Colonic mucosa (tissue), 4 donors: ENCODE results near the gene ZNHIT6. TPM values are rescaled to one million over a fixed set of nuclear protein-coding genes. Genes with fewer than 3 reads are reported as not detected.

Experiments
- DNase-seq: peaks from one replicate; pipeline ENCODE4 v3.0.0-alpha.2; 2020
- H3K27ac ChIP-seq: fragments of 200-600 bp; one replicate; pipeline ENCODE4 v1.8.0; 2021
- H3K27me3 ChIP-seq: fragments of 200-600 bp; one replicate; pipeline ENCODE4 v1.8.0; 2021
- H3K36me3 ChIP-seq: fragments of 200-600 bp; one replicate; pipeline ENCODE4 v1.8.0; 2021
- H3K4me1 ChIP-seq: fragments of 200-600 bp; one replicate; pipeline ENCODE4 v1.8.0; 2021; ENCODE audit warnings: mild to moderate bottlenecking
- H3K4me3 ChIP-seq: fragments of 200-600 bp; one replicate; pipeline ENCODE4 v1.8.0; 2021
- H3K9ac ChIP-seq, 2 donors: one replicate each; pipeline ENCODE4 v1.7.0; 2013; ENCODE audit warnings: control low read depth in 2 of 2, low read depth in 2 of 2, low read length in 2 of 2
- H3K9me3 ChIP-seq: fragments of 200-600 bp; one replicate; pipeline ENCODE4 v1.8.0; 2021
- intact Hi-C: fragments of 100-400 bp; cut with DNase I; formaldehyde crosslinking; loops from one replicate; pipeline ENCODE4 v1.14.1; 2022
- total RNA-seq, 2 donors: library from RNA; stranded (reverse); fragmentation: NEBNext Ultra II Directional in 1 of 2; extraction: Animal tissue kit (Norgen Biotek cat#: 25700) in 1 of 2; gene quantifications; one replicate each; pipeline ENCODE4 v1.2.1, GENCODE V29; 2021
- TF ChIP-seq, protein P1 (sequence below): fragments of 200-600 bp; IDR thresholded peaks from one replicate; pipeline ENCODE4 v1.8.0; 2022; ENCODE audit warnings: antibody characterized with exemption, mild to moderate bottlenecking
- donor health status: healthy.
- donor health status: DM: no; HTN: no; CAD: no.
- donor health status: DM: no; HTN: no; CAD: no.

The ZNHIT6 gene
- total RNA-seq, 2 donors from 2014 or later, result 10.0 to 10.9 TPM

DNA sequence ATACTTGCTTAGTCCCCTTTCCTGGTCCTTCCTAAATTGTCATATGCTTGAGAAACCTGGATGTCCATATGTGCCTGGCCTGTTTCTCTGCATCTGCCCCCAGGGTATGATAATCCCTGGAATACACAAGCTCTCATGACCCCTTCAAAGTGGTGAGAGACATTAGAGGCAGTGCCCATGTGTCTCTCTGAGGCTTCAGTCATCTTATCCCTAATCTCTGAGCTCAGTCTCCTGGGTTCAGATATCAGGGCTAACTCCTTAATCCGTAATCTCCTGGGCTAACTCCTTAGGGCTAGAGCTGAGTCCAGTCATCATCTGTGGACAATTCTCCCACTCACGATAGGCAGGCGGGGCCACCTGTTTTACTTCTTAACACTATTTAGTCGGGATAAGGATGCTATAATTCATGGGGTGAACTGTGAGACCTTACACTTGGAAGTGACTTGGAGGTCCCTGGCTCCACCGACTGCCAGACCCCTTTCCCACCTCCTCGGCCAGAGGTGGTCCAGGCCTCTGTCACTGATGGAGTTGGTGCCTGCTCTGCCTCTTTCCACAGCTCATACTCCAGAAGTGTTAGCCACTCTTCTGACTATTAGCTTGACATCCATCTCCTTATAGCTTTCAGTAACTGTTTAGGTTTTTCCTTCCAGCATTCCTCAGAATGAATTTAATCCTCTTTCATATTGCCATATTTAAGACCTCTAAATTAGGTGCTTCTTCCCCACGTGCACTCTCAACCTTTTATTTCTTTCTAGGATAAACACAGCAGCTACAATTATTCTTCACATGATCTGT, 105.0 kb downstream of the ZNHIT6 start:
- TF ChIP-seq, protein P1, sequence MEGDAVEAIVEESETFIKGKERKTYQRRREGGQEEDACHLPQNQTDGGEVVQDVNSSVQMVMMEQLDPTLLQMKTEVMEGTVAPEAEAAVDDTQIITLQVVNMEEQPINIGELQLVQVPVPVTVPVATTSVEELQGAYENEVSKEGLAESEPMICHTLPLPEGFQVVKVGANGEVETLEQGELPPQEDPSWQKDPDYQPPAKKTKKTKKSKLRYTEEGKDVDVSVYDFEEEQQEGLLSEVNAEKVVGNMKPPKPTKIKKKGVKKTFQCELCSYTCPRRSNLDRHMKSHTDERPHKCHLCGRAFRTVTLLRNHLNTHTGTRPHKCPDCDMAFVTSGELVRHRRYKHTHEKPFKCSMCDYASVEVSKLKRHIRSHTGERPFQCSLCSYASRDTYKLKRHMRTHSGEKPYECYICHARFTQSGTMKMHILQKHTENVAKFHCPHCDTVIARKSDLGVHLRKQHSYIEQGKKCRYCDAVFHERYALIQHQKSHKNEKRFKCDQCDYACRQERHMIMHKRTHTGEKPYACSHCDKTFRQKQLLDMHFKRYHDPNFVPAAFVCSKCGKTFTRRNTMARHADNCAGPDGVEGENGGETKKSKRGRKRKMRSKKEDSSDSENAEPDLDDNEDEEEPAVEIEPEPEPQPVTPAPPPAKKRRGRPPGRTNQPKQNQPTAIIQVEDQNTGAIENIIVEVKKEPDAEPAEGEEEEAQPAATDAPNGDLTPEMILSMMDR, result no peak
- Histone ChIP-seq H3K9ac (no peak overlapping the region), H3K27ac (no peak overlapping the region), H3K27me3 (no peaks in the 10 kb centered on the region), H3K4me3 (no peak overlapping the region), H3K36me3 (no peaks in the 10 kb centered on the region), H3K4me1 (peaks cover 4% of the 10 kb centered on the region), H3K9me3 (no peaks in the 10 kb centered on the region)
- intact Hi-C loops, result no loop called here
- no peak for DNase-seq

DNA sequence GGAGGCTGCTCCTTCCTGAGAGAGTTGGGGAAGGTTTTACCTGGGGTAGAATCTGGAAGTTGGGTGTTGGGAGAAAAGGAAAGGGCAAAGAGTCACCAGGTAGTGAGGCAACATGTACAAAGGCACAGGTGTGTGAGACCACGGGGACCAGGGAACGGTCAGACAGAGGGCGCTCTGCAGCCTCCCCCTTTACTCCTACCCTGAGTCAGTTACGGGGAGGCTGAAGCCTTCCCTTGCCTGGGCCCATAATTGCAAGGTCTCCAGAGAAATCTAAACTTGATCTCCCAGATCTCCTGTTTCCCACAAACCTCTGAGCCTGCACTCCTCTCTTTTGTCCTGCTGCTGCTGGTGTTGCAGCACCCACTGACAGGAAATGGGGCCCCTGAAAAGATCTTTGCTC, 105.7 kb downstream of the ZNHIT6 start:
- no peak overlapping the region for H3K9ac ChIP-seq
- no peaks in the 10 kb centered on the region for H3K36me3 ChIP-seq
- no peaks in the 10 kb centered on the region for H3K27me3 ChIP-seq
- H3K27ac ChIP-seq, result no peak overlapping the region
- DNase-seq, result no peak
- intact Hi-C loops, result no loop called here
- H3K4me3 ChIP-seq, result no peak overlapping the region
- no peaks in the 10 kb centered on the region for H3K9me3 ChIP-seq
- peaks cover 4% of the 10 kb centered on the region for H3K4me1 ChIP-seq
- TF ChIP-seq, protein P1, result no peak

GRCh38 chr1:85601901-85602300, 106.3 kb downstream of the ZNHIT6 start:
- no peak for DNase-seq
- Histone ChIP-seq H3K36me3 (no peaks in the 10 kb centered on the region), H3K9ac (no peak overlapping the region), H3K27me3 (no peaks in the 10 kb centered on the region), H3K27ac (no peak overlapping the region), H3K4me1 (peaks cover 4% of the 10 kb centered on the region), H3K4me3 (no peak overlapping the region), H3K9me3 (no peaks in the 10 kb centered on the region)
- TF ChIP-seq, protein P1, result no peak
- intact Hi-C loops, result no loop called here

DNA sequence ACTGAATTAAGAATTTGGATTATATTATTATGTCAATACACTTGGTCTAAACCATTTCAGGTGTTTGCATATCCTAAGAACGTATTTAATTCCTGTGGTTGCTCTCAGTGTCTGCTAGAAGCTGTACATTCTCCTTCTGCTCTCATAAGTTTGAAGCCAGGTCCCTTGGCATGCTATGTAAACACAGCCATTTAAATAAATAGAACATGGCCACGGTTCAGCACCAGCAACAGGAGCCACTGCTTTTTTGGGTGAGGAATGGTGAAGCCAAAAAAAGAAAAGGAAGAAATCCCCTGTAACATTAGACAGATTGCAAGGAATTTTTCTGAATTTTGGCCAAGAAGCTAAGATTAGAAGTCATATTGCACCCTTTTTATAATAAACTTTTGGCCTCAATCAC, 108.6 kb downstream of the ZNHIT6 start:
- intact Hi-C loops, result no loop called here
- DNase-seq, result no peak
- Histone ChIP-seq H3K9me3 (no peaks in the 10 kb centered on the region), H3K27me3 (no peaks in the 10 kb centered on the region), H3K27ac (no peak overlapping the region), H3K4me3 (no peak overlapping the region), H3K4me1 (no peaks in the 10 kb centered on the region), H3K36me3 (no peaks in the 10 kb centered on the region), H3K9ac (no peak overlapping the region)
- TF ChIP-seq, protein P1, result no peak

Other genes starting within 250 kb of the ZNHIT6 start
- gene DDAH1, start 243.3 kb downstream of the ZNHIT6 start, total RNA-seq, result 100 to 1,000 TPM; 130 to 144 TPM
- gene CCN1, start 127.7 kb downstream of the ZNHIT6 start, total RNA-seq, result 10 to 100 TPM; 15.6 to 44.7 TPM